Measurements from ENCODE around the gene VSX2.

- TF ChIP-seq CTCF (IDR thresholded peaks at IDR 0.05) (no peak), POLR2A (IDR thresholded peaks at IDR 0.05) (no peak)
Measured at GRCh38 chr14:74255281-74255680, 16.0 kb downstream of the VSX2 start.
